ENCODE results near the gene NUP160.
"Not testable (repeated sequence)": the region's sequence is repeated elsewhere in the genome, so short reads cannot be mapped to it uniquely, and the experiment has no call there.

NUP160 gene

GRCh38 chr11:47847892-47848699 is at the start of gene NUP160:
NUP160 (minus strand) TSS chr11:47848350; CDS start chr11:47848318, 32 bp downstream.
- Histone ChIP-seq H3K36me3 (ENCODE audit: control insufficient read depth in 2 of 2, insufficient read depth in 2 of 2, low read length in 2 of 2) (peaks cover 0 to 7% of the 10 kb centered on the region in 2 donors), H3K27me3 (ENCODE audit: control insufficient read depth in 1 of 2, insufficient read depth in 2 of 2, low read length in 2 of 2) (no peaks in the 10 kb centered on the region), H3K9me3 (ENCODE audit: control insufficient read depth in 2 of 2, low read length in 2 of 2) (no peaks in the 10 kb centered on the region), H3K4me3 (ENCODE audit: low read length in 2 of 2) (peak within 1 kb of the TSS; percentile 95 to 100), H3K27ac (ENCODE audit: low read length) (peak within 1 kb of the TSS; percentile 80), H3K4me1 (ENCODE audit: control insufficient read depth, insufficient read depth, low read length) (peaks cover 8% of the 10 kb centered on the region), H3K9ac (ENCODE audit: low read length in 2 of 2) (peak within 1 kb of the TSS; percentile 93 to 97)

GRCh38 chr11:47896199-47896598 is 48.0 kb upstream of the NUP160 start:
- H3K4me3 ChIP-seq (ENCODE audit: low read length in 2 of 2) = no peak overlapping the region
- no peaks in the 10 kb centered on the region for H3K9me3 ChIP-seq (ENCODE audit: control insufficient read depth in 2 of 2, low read length in 2 of 2)
- H3K27ac ChIP-seq (ENCODE audit: low read length) = no peak overlapping the region
- no peaks in the 10 kb centered on the region for H3K4me1 ChIP-seq (ENCODE audit: control insufficient read depth, insufficient read depth, low read length)
- H3K36me3 ChIP-seq (ENCODE audit: control insufficient read depth in 2 of 2, insufficient read depth in 2 of 2, low read length in 2 of 2) = no peaks in the 10 kb centered on the region
- H3K9ac ChIP-seq (ENCODE audit: low read length in 2 of 2) = no peak overlapping the region
- H3K27me3 ChIP-seq (ENCODE audit: control insufficient read depth in 1 of 2, insufficient read depth in 2 of 2, low read length in 2 of 2) = no peaks in the 10 kb centered on the region

- Histone ChIP-seq H3K27ac (ENCODE audit: low read length) (no peak overlapping the region), H3K27me3 (ENCODE audit: control insufficient read depth in 1 of 2, insufficient read depth in 2 of 2, low read length in 2 of 2) (no peaks in the 10 kb centered on the region), H3K9me3 (ENCODE audit: control insufficient read depth in 2 of 2, low read length in 2 of 2) (no peaks in the 10 kb centered on the region), H3K4me1 (ENCODE audit: control insufficient read depth, insufficient read depth, low read length) (no peaks in the 10 kb centered on the region), H3K4me3 (ENCODE audit: low read length in 2 of 2) (no peak overlapping the region), H3K36me3 (ENCODE audit: control insufficient read depth in 2 of 2, insufficient read depth in 2 of 2, low read length in 2 of 2) (no peaks in the 10 kb centered on the region), H3K9ac (ENCODE audit: low read length in 2 of 2) (no peak overlapping the region)
Measured at GRCh38 chr11:47895035-47895434, 46.9 kb upstream of the NUP160 start.

- not testable (repeated sequence) for H3K4me3 ChIP-seq (ENCODE audit: low read length in 2 of 2); H3K36me3 ChIP-seq (ENCODE audit: control insufficient read depth in 2 of 2, insufficient read depth in 2 of 2, low read length in 2 of 2); H3K4me1 ChIP-seq (ENCODE audit: control insufficient read depth, insufficient read depth, low read length); H3K27me3 ChIP-seq (ENCODE audit: control insufficient read depth in 1 of 2, insufficient read depth in 2 of 2, low read length in 2 of 2); H3K9ac ChIP-seq (ENCODE audit: low read length in 2 of 2); H3K9me3 ChIP-seq (ENCODE audit: control insufficient read depth in 2 of 2, low read length in 2 of 2); H3K27ac ChIP-seq (ENCODE audit: low read length)
Measured at GRCh38 chr11:47892546-47893276, 44.6 kb upstream of the NUP160 start.

- no peaks in the 10 kb centered on the region for H3K36me3 ChIP-seq (ENCODE audit: control insufficient read depth in 2 of 2, insufficient read depth in 2 of 2, low read length in 2 of 2)
- no peaks in the 10 kb centered on the region for H3K27me3 ChIP-seq (ENCODE audit: control insufficient read depth in 1 of 2, insufficient read depth in 2 of 2, low read length in 2 of 2)
- no peak overlapping the region for H3K27ac ChIP-seq (ENCODE audit: low read length)
- H3K9me3 ChIP-seq (ENCODE audit: control insufficient read depth in 2 of 2, low read length in 2 of 2) = no peaks in the 10 kb centered on the region
- H3K4me1 ChIP-seq (ENCODE audit: control insufficient read depth, insufficient read depth, low read length) = no peaks in the 10 kb centered on the region
- H3K4me3 ChIP-seq (ENCODE audit: low read length in 2 of 2) = no peak overlapping the region
- H3K9ac ChIP-seq (ENCODE audit: low read length in 2 of 2) = no peak overlapping the region
Measured at GRCh38 chr11:47891886-47892285, 43.7 kb upstream of the NUP160 start.

- no peaks in the 10 kb centered on the region for H3K36me3 ChIP-seq (ENCODE audit: control insufficient read depth in 2 of 2, insufficient read depth in 2 of 2, low read length in 2 of 2)
- H3K27me3 ChIP-seq (ENCODE audit: control insufficient read depth in 1 of 2, insufficient read depth in 2 of 2, low read length in 2 of 2) = no peaks in the 10 kb centered on the region
- no peak overlapping the region for H3K27ac ChIP-seq (ENCODE audit: low read length)
- H3K9me3 ChIP-seq (ENCODE audit: control insufficient read depth in 2 of 2, low read length in 2 of 2) = no peaks in the 10 kb centered on the region
- H3K4me1 ChIP-seq (ENCODE audit: control insufficient read depth, insufficient read depth, low read length) = no peaks in the 10 kb centered on the region
- no peak overlapping the region for H3K9ac ChIP-seq (ENCODE audit: low read length in 2 of 2)
- H3K4me3 ChIP-seq (ENCODE audit: low read length in 2 of 2) = no peak overlapping the region
Measured at GRCh38 chr11:47889714-47890441, 41.7 kb upstream of the NUP160 start.

GRCh38 chr11:47887910-47888569 is 39.9 kb upstream of the NUP160 start:
- Histone ChIP-seq H3K4me3 (ENCODE audit: low read length in 2 of 2) (no peak overlapping the region), H3K9me3 (ENCODE audit: control insufficient read depth in 2 of 2, low read length in 2 of 2) (no peaks in the 10 kb centered on the region), H3K27ac (ENCODE audit: low read length) (no peak overlapping the region), H3K9ac (ENCODE audit: low read length in 2 of 2) (no peak overlapping the region), H3K36me3 (ENCODE audit: control insufficient read depth in 2 of 2, insufficient read depth in 2 of 2, low read length in 2 of 2) (no peaks in the 10 kb centered on the region), H3K4me1 (ENCODE audit: control insufficient read depth, insufficient read depth, low read length) (no peaks in the 10 kb centered on the region), H3K27me3 (ENCODE audit: control insufficient read depth in 1 of 2, insufficient read depth in 2 of 2, low read length in 2 of 2) (no peaks in the 10 kb centered on the region)

GRCh38 chr11:47886096-47886495 is 37.9 kb upstream of the NUP160 start:
- H3K4me1 ChIP-seq (ENCODE audit: control insufficient read depth, insufficient read depth, low read length) = no peaks in the 10 kb centered on the region
- H3K27ac ChIP-seq (ENCODE audit: low read length) = no peak overlapping the region
- no peaks in the 10 kb centered on the region for H3K27me3 ChIP-seq (ENCODE audit: control insufficient read depth in 1 of 2, insufficient read depth in 2 of 2, low read length in 2 of 2)
- no peak overlapping the region for H3K9ac ChIP-seq (ENCODE audit: low read length in 2 of 2)
- no peak overlapping the region for H3K4me3 ChIP-seq (ENCODE audit: low read length in 2 of 2)
- H3K36me3 ChIP-seq (ENCODE audit: control insufficient read depth in 2 of 2, insufficient read depth in 2 of 2, low read length in 2 of 2) = no peaks in the 10 kb centered on the region
- H3K9me3 ChIP-seq (ENCODE audit: control insufficient read depth in 2 of 2, low read length in 2 of 2) = no peaks in the 10 kb centered on the region

GRCh38 chr11:47882437-47882836 is 34.3 kb upstream of the NUP160 start:
- not testable (repeated sequence) for H3K27me3 ChIP-seq (ENCODE audit: control insufficient read depth in 1 of 2, insufficient read depth in 2 of 2, low read length in 2 of 2); H3K9me3 ChIP-seq (ENCODE audit: control insufficient read depth in 2 of 2, low read length in 2 of 2); H3K4me3 ChIP-seq (ENCODE audit: low read length in 2 of 2); H3K36me3 ChIP-seq (ENCODE audit: control insufficient read depth in 2 of 2, insufficient read depth in 2 of 2, low read length in 2 of 2); H3K9ac ChIP-seq (ENCODE audit: low read length in 2 of 2); H3K27ac ChIP-seq (ENCODE audit: low read length); H3K4me1 ChIP-seq (ENCODE audit: control insufficient read depth, insufficient read depth, low read length)

GRCh38 chr11:47881145-47881544 is 33.0 kb upstream of the NUP160 start:
- H3K27ac ChIP-seq (ENCODE audit: low read length) = no peak overlapping the region
- peaks cover 0 to 3% of the 10 kb centered on the region in 2 donors for H3K9me3 ChIP-seq (ENCODE audit: control insufficient read depth in 2 of 2, low read length in 2 of 2)
- H3K4me3 ChIP-seq (ENCODE audit: low read length in 2 of 2) = no peak overlapping the region
- H3K4me1 ChIP-seq (ENCODE audit: control insufficient read depth, insufficient read depth, low read length) = no peaks in the 10 kb centered on the region
- H3K27me3 ChIP-seq (ENCODE audit: control insufficient read depth in 1 of 2, insufficient read depth in 2 of 2, low read length in 2 of 2) = no peaks in the 10 kb centered on the region
- no peak overlapping the region for H3K9ac ChIP-seq (ENCODE audit: low read length in 2 of 2)
- no peaks in the 10 kb centered on the region for H3K36me3 ChIP-seq (ENCODE audit: control insufficient read depth in 2 of 2, insufficient read depth in 2 of 2, low read length in 2 of 2)
